Astrocyte of the hippocampus (primary cell): ENCODE measurements around the gene TRAFD1.
A peak's percentile ranks its signal among the peaks of the same experiment; 100 is the strongest.

ENCODE experiments used
- DNase-seq: peaks from one replicate; pipeline ENCODE4 v3.0.0; 2011; ENCODE audit warnings: low read depth, low spot score

The TRAFD1 gene

GRCh38 chr12:112198120-112198733 is 72.9 kb downstream of the TRAFD1 start:
- peak; percentile 75 for DNase-seq

GRCh38 chr12:112199136-112199535 is 73.8 kb downstream of the TRAFD1 start:
- no peak for DNase-seq
